ENCODE data around the gene RALGPS2. TPM values are rescaled to one million over a fixed set of nuclear protein-coding genes. Genes with fewer than 3 reads are reported as not detected.

RALGPS2 gene, protein sequence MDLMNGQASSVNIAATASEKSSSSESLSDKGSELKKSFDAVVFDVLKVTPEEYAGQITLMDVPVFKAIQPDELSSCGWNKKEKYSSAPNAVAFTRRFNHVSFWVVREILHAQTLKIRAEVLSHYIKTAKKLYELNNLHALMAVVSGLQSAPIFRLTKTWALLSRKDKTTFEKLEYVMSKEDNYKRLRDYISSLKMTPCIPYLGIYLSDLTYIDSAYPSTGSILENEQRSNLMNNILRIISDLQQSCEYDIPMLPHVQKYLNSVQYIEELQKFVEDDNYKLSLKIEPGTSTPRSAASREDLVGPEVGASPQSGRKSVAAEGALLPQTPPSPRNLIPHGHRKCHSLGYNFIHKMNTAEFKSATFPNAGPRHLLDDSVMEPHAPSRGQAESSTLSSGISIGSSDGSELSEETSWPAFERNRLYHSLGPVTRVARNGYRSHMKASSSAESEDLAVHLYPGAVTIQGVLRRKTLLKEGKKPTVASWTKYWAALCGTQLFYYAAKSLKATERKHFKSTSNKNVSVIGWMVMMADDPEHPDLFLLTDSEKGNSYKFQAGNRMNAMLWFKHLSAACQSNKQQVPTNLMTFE
- total RNA-seq (17.8 TPM), polyA plus RNA-seq (6.4 TPM)
- long read RNA-seq, donor 1 = 0 reads
- long read RNA-seq, donor 2, full-length matches to known transcripts = 7 of 7 reads
- long read RNA-seq, donor 2, partial matches to known transcripts = 0 of 7 reads
- long read RNA-seq, donor 2, other reads (novel, unspliced or antisense) = 0 of 7 reads
- long read RNA-seq, donor 3, full-length matches to known transcripts = 2 of 2 reads
- long read RNA-seq, donor 3, partial matches to known transcripts = 0 of 2 reads
- long read RNA-seq, donor 3, other reads (novel, unspliced or antisense) = 0 of 2 reads
- long read RNA-seq, donor 4, full-length matches to known transcripts = 1 of 1 reads
- long read RNA-seq, donor 4, partial matches to known transcripts = 0 of 1 reads
- long read RNA-seq, donor 4, other reads (novel, unspliced or antisense) = 0 of 1 reads
- long read RNA-seq, donor 5, partial matches to known transcripts = 9 of 10 reads
- long read RNA-seq, donor 5, other reads (novel, unspliced or antisense) = 0 of 10 reads
- long read RNA-seq, donor 6 = 0 reads
- long read RNA-seq, donor 7, full-length matches to known transcripts = 1 of 1 reads
- long read RNA-seq, donor 7, partial matches to known transcripts = 0 of 1 reads
- long read RNA-seq, donor 7, other reads (novel, unspliced or antisense) = 0 of 1 reads
- long read RNA-seq, donor 8 = 0 reads
- long read RNA-seq, donor 9, full-length matches to known transcripts = 1 of 1 reads
- long read RNA-seq, donor 9, partial matches to known transcripts = 0 of 1 reads
- long read RNA-seq, donor 9, other reads (novel, unspliced or antisense) = 0 of 1 reads
- long read RNA-seq, donor 10, full-length matches to known transcripts = 1 of 1 reads
- long read RNA-seq, donor 10, partial matches to known transcripts = 0 of 1 reads
- long read RNA-seq, donor 10, other reads (novel, unspliced or antisense) = 0 of 1 reads

- Histone ChIP-seq H3K27ac (ENCODE audit: low read depth in 1 of 2, low read length in 1 of 2) (peak within 1 kb of the TSS; percentile 86 to 94), H3K36me3 (ENCODE audit: control insufficient read depth in 2 of 2, insufficient read depth in 2 of 2, low read length in 1 of 2) (no peaks in the 10 kb centered on the region), H3K4me3 (ENCODE audit: low read length in 2 of 2) (peak within 1 kb of the TSS; percentile 63 to 93), H3K4me1 (ENCODE audit: control insufficient read depth in 2 of 2, insufficient read depth in 2 of 2, low read length in 2 of 2) (peaks cover 6% of the 10 kb centered on the region in 2 donors), H3K9me3 (ENCODE audit: control insufficient read depth in 2 of 2, insufficient read depth in 1 of 2, low read length in 1 of 2) (no peaks in the 10 kb centered on the region), H3K27me3 (ENCODE audit: control insufficient read depth in 2 of 2, insufficient read depth in 1 of 2, low read length in 1 of 2) (no peaks in the 10 kb centered on the region)
- 2% methylated on average over 90 of the region's 90 CpGs for whole genome bisulfite sequencing
- peak in 8 of 9 donors; percentile 56 to 93 (median 84) for DNase-seq (ENCODE audit: low read depth in 6 of 9, low spot score in 9 of 9)
These were observed at the start of gene RALGPS2 for GRCh38 chr1:178724728-178725465. Gene RALGPS2 (plus strand): TSS chr1:178725244. CDS start chr1:178776765, 51,521 bp downstream.

- no peak overlapping the region for H3K4me3 ChIP-seq (ENCODE audit: low read length in 2 of 2)
- H3K36me3 ChIP-seq (ENCODE audit: control insufficient read depth in 2 of 2, insufficient read depth in 2 of 2, low read length in 1 of 2) = no peaks in the 10 kb centered on the region
- no peak for DNase-seq (ENCODE audit: low read depth in 6 of 9, low spot score in 9 of 9)
- H3K27me3 ChIP-seq (ENCODE audit: control insufficient read depth in 2 of 2, insufficient read depth in 1 of 2, low read length in 1 of 2) = no peaks in the 10 kb centered on the region
- no peaks in the 10 kb centered on the region for H3K4me1 ChIP-seq (ENCODE audit: control insufficient read depth in 2 of 2, insufficient read depth in 2 of 2, low read length in 2 of 2)
- no peak overlapping the region for H3K27ac ChIP-seq (ENCODE audit: low read depth in 1 of 2, low read length in 1 of 2)
- no peaks in the 10 kb centered on the region for H3K9me3 ChIP-seq (ENCODE audit: control insufficient read depth in 2 of 2, insufficient read depth in 1 of 2, low read length in 1 of 2)
- 95% methylated on average over 2 of the region's 2 CpGs for WGBS
These were observed 45.8 kb upstream of the RALGPS2 start for GRCh38 chr1:178679237-178679636.

GRCh38 chr1:178682429-178682828 lies 42.6 kb upstream of the RALGPS2 start:
- H3K27me3 ChIP-seq (ENCODE audit: control insufficient read depth in 2 of 2, insufficient read depth in 1 of 2, low read length in 1 of 2) = no peaks in the 10 kb centered on the region
- no peak for DNase-seq (ENCODE audit: low read depth in 6 of 9, low spot score in 9 of 9)
- no peaks in the 10 kb centered on the region for H3K9me3 ChIP-seq (ENCODE audit: control insufficient read depth in 2 of 2, insufficient read depth in 1 of 2, low read length in 1 of 2)
- H3K27ac ChIP-seq (ENCODE audit: low read depth in 1 of 2, low read length in 1 of 2) = no peak overlapping the region
- no peaks in the 10 kb centered on the region for H3K36me3 ChIP-seq (ENCODE audit: control insufficient read depth in 2 of 2, insufficient read depth in 2 of 2, low read length in 1 of 2)
- 68% methylated on average over 2 of the region's 2 CpGs for WGBS
- no peak overlapping the region for H3K4me3 ChIP-seq (ENCODE audit: low read length in 2 of 2)
- no peaks in the 10 kb centered on the region for H3K4me1 ChIP-seq (ENCODE audit: control insufficient read depth in 2 of 2, insufficient read depth in 2 of 2, low read length in 2 of 2)

DNA sequence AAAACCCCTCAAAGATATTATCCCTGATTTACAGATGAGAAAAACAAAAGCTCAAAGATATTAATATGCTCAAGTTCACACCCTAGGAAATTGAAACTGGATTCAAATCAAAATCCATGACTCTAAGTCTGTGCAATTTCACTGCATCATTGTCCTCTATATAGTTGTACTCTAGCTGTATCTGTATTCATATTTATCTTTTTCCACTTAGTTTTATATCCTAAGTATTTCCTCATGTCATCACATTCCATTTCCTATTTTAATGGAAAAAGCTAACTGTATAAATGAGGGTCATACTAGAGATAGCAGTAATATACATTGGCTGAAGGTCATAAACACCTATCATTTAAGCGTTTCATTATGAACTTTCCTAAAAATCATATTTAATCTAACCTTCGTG lies 42.2 kb upstream of the RALGPS2 start:
- Histone ChIP-seq H3K27me3 (ENCODE audit: control insufficient read depth in 2 of 2, insufficient read depth in 1 of 2, low read length in 1 of 2) (no peaks in the 10 kb centered on the region), H3K36me3 (ENCODE audit: control insufficient read depth in 2 of 2, insufficient read depth in 2 of 2, low read length in 1 of 2) (no peaks in the 10 kb centered on the region), H3K4me1 (ENCODE audit: control insufficient read depth in 2 of 2, insufficient read depth in 2 of 2, low read length in 2 of 2) (no peaks in the 10 kb centered on the region), H3K4me3 (ENCODE audit: low read length in 2 of 2) (no peak overlapping the region), H3K9me3 (ENCODE audit: control insufficient read depth in 2 of 2, insufficient read depth in 1 of 2, low read length in 1 of 2) (no peaks in the 10 kb centered on the region), H3K27ac (ENCODE audit: low read depth in 1 of 2, low read length in 1 of 2) (no peak overlapping the region)
- WGBS = 99% methylated on average over 2 of the region's 2 CpGs
- DNase-seq (ENCODE audit: low read depth in 6 of 9, low spot score in 9 of 9) = no peak

GRCh38 chr1:178683291-178683690 lies 41.8 kb upstream of the RALGPS2 start:
- DNase-seq (ENCODE audit: low read depth in 6 of 9, low spot score in 9 of 9) = no peak
- Histone ChIP-seq H3K36me3 (ENCODE audit: control insufficient read depth in 2 of 2, insufficient read depth in 2 of 2, low read length in 1 of 2) (no peaks in the 10 kb centered on the region), H3K4me3 (ENCODE audit: low read length in 2 of 2) (no peak overlapping the region), H3K27me3 (ENCODE audit: control insufficient read depth in 2 of 2, insufficient read depth in 1 of 2, low read length in 1 of 2) (no peaks in the 10 kb centered on the region), H3K4me1 (ENCODE audit: control insufficient read depth in 2 of 2, insufficient read depth in 2 of 2, low read length in 2 of 2) (no peaks in the 10 kb centered on the region), H3K27ac (ENCODE audit: low read depth in 1 of 2, low read length in 1 of 2) (no peak overlapping the region), H3K9me3 (ENCODE audit: control insufficient read depth in 2 of 2, insufficient read depth in 1 of 2, low read length in 1 of 2) (no peaks in the 10 kb centered on the region)
- 97% methylated on average over 2 of the region's 2 CpGs for WGBS

- no peak overlapping the region for H3K27ac ChIP-seq (ENCODE audit: low read depth in 1 of 2, low read length in 1 of 2)
- H3K4me1 ChIP-seq (ENCODE audit: control insufficient read depth in 2 of 2, insufficient read depth in 2 of 2, low read length in 2 of 2) = no peaks in the 10 kb centered on the region
- no peaks in the 10 kb centered on the region for H3K36me3 ChIP-seq (ENCODE audit: control insufficient read depth in 2 of 2, insufficient read depth in 2 of 2, low read length in 1 of 2)
- no peaks in the 10 kb centered on the region for H3K9me3 ChIP-seq (ENCODE audit: control insufficient read depth in 2 of 2, insufficient read depth in 1 of 2, low read length in 1 of 2)
- 95% methylated on average over 5 of the region's 5 CpGs for WGBS
- DNase-seq (ENCODE audit: low read depth in 6 of 9, low spot score in 9 of 9) = no peak
- H3K27me3 ChIP-seq (ENCODE audit: control insufficient read depth in 2 of 2, insufficient read depth in 1 of 2, low read length in 1 of 2) = no peaks in the 10 kb centered on the region
- no peak overlapping the region for H3K4me3 ChIP-seq (ENCODE audit: low read length in 2 of 2)
These were observed 40.9 kb upstream of the RALGPS2 start for GRCh38 chr1:178684111-178684510.

DNA sequence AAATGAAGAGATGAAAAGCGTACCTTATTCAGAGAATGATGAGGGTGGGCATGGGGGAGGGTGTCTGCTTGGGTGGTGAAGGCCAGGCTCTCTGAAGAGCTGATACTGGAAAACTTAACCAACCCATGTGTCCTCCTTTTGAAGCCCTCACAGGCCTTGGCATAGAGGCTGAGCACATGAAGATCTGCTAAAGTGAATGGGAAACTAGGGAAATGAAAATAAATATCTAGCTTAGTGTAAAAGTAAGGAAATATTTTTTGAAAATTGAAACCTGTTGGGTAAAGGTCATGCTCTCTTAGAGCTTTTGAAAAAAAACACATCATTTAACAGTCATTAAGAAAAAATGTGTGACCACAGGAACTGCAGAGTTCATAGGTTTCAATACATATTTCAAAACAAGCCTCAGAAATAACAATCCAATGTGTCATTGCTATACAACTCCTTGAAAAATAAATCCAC lies 40.5 kb upstream of the RALGPS2 start:
- no peaks in the 10 kb centered on the region for H3K9me3 ChIP-seq (ENCODE audit: control insufficient read depth in 2 of 2, insufficient read depth in 1 of 2, low read length in 1 of 2)
- no peaks in the 10 kb centered on the region for H3K4me1 ChIP-seq (ENCODE audit: control insufficient read depth in 2 of 2, insufficient read depth in 2 of 2, low read length in 2 of 2)
- DNase-seq (ENCODE audit: low read depth in 6 of 9, low spot score in 9 of 9) = no peak
- 98% methylated on average over 1 of the region's 1 CpG for WGBS
- H3K4me3 ChIP-seq (ENCODE audit: low read length in 2 of 2) = no peak overlapping the region
- H3K27me3 ChIP-seq (ENCODE audit: control insufficient read depth in 2 of 2, insufficient read depth in 1 of 2, low read length in 1 of 2) = no peaks in the 10 kb centered on the region
- no peaks in the 10 kb centered on the region for H3K36me3 ChIP-seq (ENCODE audit: control insufficient read depth in 2 of 2, insufficient read depth in 2 of 2, low read length in 1 of 2)
- H3K27ac ChIP-seq (ENCODE audit: low read depth in 1 of 2, low read length in 1 of 2) = no peak overlapping the region

DNA sequence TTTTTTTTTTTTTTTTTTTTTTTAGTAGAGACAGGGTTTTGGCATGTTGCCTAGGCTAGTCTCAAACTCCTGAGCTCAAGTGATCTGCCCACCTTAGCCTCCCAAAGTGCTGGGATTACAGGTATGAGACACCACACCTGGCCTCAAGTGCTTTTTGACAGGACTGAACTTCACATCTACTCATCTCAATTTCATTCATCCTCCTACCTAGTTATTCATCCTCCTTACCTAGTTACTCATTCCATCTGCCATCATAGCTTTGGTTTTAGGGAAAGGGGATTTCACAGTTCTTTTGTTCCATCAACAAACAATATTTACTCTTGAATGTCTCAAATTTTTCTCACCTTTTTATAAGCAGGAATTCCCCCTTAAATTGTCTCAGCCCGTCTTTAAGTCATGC lies 38.6 kb upstream of the RALGPS2 start:
- no peak overlapping the region for H3K4me3 ChIP-seq (ENCODE audit: low read length in 2 of 2)
- H3K36me3 ChIP-seq (ENCODE audit: control insufficient read depth in 2 of 2, insufficient read depth in 2 of 2, low read length in 1 of 2) = no peaks in the 10 kb centered on the region
- H3K27ac ChIP-seq (ENCODE audit: low read depth in 1 of 2, low read length in 1 of 2) = no peak overlapping the region
- no peaks in the 10 kb centered on the region for H3K27me3 ChIP-seq (ENCODE audit: control insufficient read depth in 2 of 2, insufficient read depth in 1 of 2, low read length in 1 of 2)
- no peaks in the 10 kb centered on the region for H3K4me1 ChIP-seq (ENCODE audit: control insufficient read depth in 2 of 2, insufficient read depth in 2 of 2, low read length in 2 of 2)
- no peaks in the 10 kb centered on the region for H3K9me3 ChIP-seq (ENCODE audit: control insufficient read depth in 2 of 2, insufficient read depth in 1 of 2, low read length in 1 of 2)
- DNase-seq (ENCODE audit: low read depth in 6 of 9, low spot score in 9 of 9) = no peak
- 90% methylated on average over 1 of the region's 1 CpG for WGBS

Measured in thymus (tissue), 14 donors.